ENCODE data around the gene GPR141. TPM values are rescaled to one million over a fixed set of nuclear protein-coding genes. Genes with fewer than 3 reads are reported as not detected.

The GPR141 gene
- total and polyA plus RNA-seq, 2 donors (not counting 3 experiments of a cell fraction or from before 2014, with no cell fraction given): not detected

DNA sequence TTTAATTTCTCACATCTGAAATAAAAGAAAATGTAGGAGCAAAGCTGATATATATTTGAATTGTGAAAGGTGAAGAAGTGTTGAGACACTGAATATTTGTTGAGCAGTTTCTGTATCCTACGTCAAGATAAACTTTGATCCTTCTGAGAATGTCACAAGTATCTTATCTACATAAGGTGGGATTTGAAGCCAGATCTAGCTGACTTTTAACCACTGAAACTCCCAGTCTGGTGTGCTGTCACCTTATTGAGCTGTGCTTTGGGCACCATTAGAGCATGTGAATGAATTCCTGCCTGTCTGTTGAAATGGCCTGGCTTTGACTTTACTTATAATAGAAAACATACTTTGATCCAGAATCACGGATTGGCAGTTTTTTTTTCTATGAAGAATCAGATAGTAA, 15.2 kb downstream of the GPR141 start:
- H3K4me1 ChIP-seq (ENCODE audit: control insufficient read depth, extremely low read depth, insufficient read depth, low read length): no peaks in the 10 kb centered on the region
- BruUV-seq (replicated peaks): no TSS peak
- H2AFZ ChIP-seq (ENCODE audit: low read depth, low read length): no peak overlapping the region
- no peak overlapping the region for H3K9ac ChIP-seq (replicated peaks; ENCODE audit: extremely low read depth, insufficient read depth, low read length)
- no peak for DNase-seq (ENCODE audit: low read depth, low spot score)
- no peaks in the 10 kb centered on the region for H3K9me1 ChIP-seq (replicated peaks; ENCODE audit: control insufficient read depth, extremely low read depth, insufficient read depth, low read length)
- no peaks in the 10 kb centered on the region for H3K79me2 ChIP-seq (ENCODE audit: control insufficient read depth, insufficient read depth, low read length)
- intact Hi-C loops (cut with micrococcal nuclease): no loop called here
- ChIA-PET CTCF (no interaction called here), POLR2A (no interaction called here)
- no peaks in the 10 kb centered on the region for H3K9me3 ChIP-seq (replicated peaks; ENCODE audit: control insufficient read depth, insufficient read depth, low read length)
- TF ChIP-seq GATA2 (IDR thresholded peaks at IDR 0.05; ENCODE audit: insufficient read depth, insufficient read length, low read depth, low read length): no peak
- TF ChIP-seq, protein P1, sequence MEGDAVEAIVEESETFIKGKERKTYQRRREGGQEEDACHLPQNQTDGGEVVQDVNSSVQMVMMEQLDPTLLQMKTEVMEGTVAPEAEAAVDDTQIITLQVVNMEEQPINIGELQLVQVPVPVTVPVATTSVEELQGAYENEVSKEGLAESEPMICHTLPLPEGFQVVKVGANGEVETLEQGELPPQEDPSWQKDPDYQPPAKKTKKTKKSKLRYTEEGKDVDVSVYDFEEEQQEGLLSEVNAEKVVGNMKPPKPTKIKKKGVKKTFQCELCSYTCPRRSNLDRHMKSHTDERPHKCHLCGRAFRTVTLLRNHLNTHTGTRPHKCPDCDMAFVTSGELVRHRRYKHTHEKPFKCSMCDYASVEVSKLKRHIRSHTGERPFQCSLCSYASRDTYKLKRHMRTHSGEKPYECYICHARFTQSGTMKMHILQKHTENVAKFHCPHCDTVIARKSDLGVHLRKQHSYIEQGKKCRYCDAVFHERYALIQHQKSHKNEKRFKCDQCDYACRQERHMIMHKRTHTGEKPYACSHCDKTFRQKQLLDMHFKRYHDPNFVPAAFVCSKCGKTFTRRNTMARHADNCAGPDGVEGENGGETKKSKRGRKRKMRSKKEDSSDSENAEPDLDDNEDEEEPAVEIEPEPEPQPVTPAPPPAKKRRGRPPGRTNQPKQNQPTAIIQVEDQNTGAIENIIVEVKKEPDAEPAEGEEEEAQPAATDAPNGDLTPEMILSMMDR (IDR thresholded peaks at IDR 0.05; ENCODE audit: extremely low read depth in 1 of 2, insufficient read depth in 1 of 2, low read depth in 1 of 2, low read length in 2 of 2): no peak
- no peak for TF ChIP-seq POLR2AphosphoS5 (IDR thresholded peaks at IDR 0.05; ENCODE audit: insufficient read depth, low read depth, low read length)
- TF ChIP-seq JUN (IDR thresholded peaks at IDR 0.05; ENCODE audit: borderline replicate concordance, insufficient read depth, insufficient read length, low read depth): no peak
- TF ChIP-seq, protein P2, sequence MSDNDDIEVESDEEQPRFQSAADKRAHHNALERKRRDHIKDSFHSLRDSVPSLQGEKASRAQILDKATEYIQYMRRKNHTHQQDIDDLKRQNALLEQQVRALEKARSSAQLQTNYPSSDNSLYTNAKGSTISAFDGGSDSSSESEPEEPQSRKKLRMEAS (IDR thresholded peaks at IDR 0.05; ENCODE audit: insufficient read depth, insufficient read length): no peak
- no peak for TF ChIP-seq EZH2 (IDR thresholded peaks at IDR 0.05; ENCODE audit: borderline replicate concordance, low read depth, low read length, severe bottlenecking)
- TF ChIP-seq MYC (IDR thresholded peaks at IDR 0.05; ENCODE audit: low read depth, low read length): no peak
- TF ChIP-seq POLR2A (IDR thresholded peaks at IDR 0.05; ENCODE audit: low read depth, low read length): no peak
- no peak for TF ChIP-seq FOS (IDR thresholded peaks at IDR 0.05; ENCODE audit: borderline replicate concordance, insufficient read depth, low read length)
- no peak overlapping the region for H3K27ac ChIP-seq (ENCODE audit: insufficient read depth, low read depth, low read length)
- no peak for FAIRE-seq
- H4K20me1 ChIP-seq (replicated peaks; ENCODE audit: control insufficient read depth, extremely low read depth, insufficient read depth, low read length): no peaks in the 10 kb centered on the region
- no peak overlapping the region for H3K4me2 ChIP-seq (ENCODE audit: insufficient read depth, low read length)
- no peak overlapping the region for H3K4me3 ChIP-seq (replicated peaks in 1 of 3; ENCODE audit: insufficient read depth in 1 of 3, low read depth in 1 of 3, low read length in 3 of 3)
- H3K27me3 ChIP-seq (ENCODE audit: control insufficient read depth in 2 of 2, insufficient read depth in 2 of 2, low read length in 2 of 2): no peaks in the 10 kb centered on the region
- dilution Hi-C loops (cut with MboI; ENCODE audit: extremely low pct_ligation_motif_present, low sequenced_read_pairs): no loop called here
- no peaks in the 10 kb centered on the region for H3K36me3 ChIP-seq (ENCODE audit: control insufficient read depth in 2 of 2, extremely low read depth in 1 of 2, insufficient read depth in 2 of 2, low read length in 2 of 2)
